HCT116 (cell line): Measurements from ENCODE around the gene UMODL1. TPM values are rescaled to one million over a fixed set of nuclear protein-coding genes. Genes with fewer than 3 reads are reported as not detected.

Experiments used
- ATAC-seq: fragments of 200-7000 bp; cut with Tn5 transposase; 2 replicates; pipeline ENCODE4 v1.9.1; 2020; ENCODE audit warnings: mild to moderate bottlenecking, moderate library complexity
- BruUV-seq: library from RNA; stranded (reverse); fragments of 400-500 nt; replicated peaks from 2 replicates; lab custom pipeline; 2021; lab: Mats Ljungman, UMichigan
- CTCF ChIA-PET: fragments of 300-600 bp; sonication (Branson Sonifier 250); formaldehyde crosslinking; loops from one replicate; lab custom pipeline; 2021; ENCODE audit warnings: antibody characterized with exemption; lab: Charles Lee
- POLR2A ChIA-PET: fragments of 300-600, 350-600 bp; sonication (Branson Sonifier 250); formaldehyde crosslinking; loops from one replicate; lab custom pipeline; 2021; ENCODE audit warnings: antibody characterized with exemption; lab: Charles Lee
- RAD21 ChIA-PET, 2 experiments: fragments of 300-600 bp; sonication (Branson Sonifier 250); formaldehyde crosslinking; loops; one replicate each; lab custom pipeline; 2023; ENCODE audit warnings: low total read pairs in 2 of 2; ENCODE audit not compliant: uncharacterized antibody in 2 of 2, unreplicated experiment in 2 of 2, low non-redundant PET in 1 of 2; lab: Charles Lee
- DNase-seq: peaks from one replicate; pipeline ENCODE4 v3.0.0-alpha.2; 2010; ENCODE audit warnings: low read depth, low spot score
- H2AFZ ChIP-seq: fragments of 200-600 bp; shearing (Covaris generic), sonication (generic); 2 replicates; pipeline ENCODE4 v1.6.1; 2017; ENCODE audit warnings: low read depth, mixed run types, mixed read lengths, antibody characterized with exemption, low read length; ENCODE audit not compliant: poor library complexity, severe bottlenecking
- H3K27ac ChIP-seq: 2 replicates; pipeline ENCODE4 v1.5.1; 2012; ENCODE audit warnings: low read depth, low read length
- H3K27me3 ChIP-seq: fragments of 200-600 bp; sonication (generic); 2 replicates; pipeline ENCODE4 v1.6.1; 2016; ENCODE audit warnings: mixed run types, low read length, mixed read lengths; ENCODE audit not compliant: insufficient read depth
- H3K36me3 ChIP-seq, 2 experiments: fragments of 200-500 bp in 1 of 2; fragments of 200-600 bp in 1 of 2; sonication (Bioruptor generic) in 1 of 2; sonication (generic) in 1 of 2; 2 replicates each; pipeline versions ENCODE4 v1.5.1 to v1.6.1; 2014 to 2016; ENCODE audit warnings: low read length in 2 of 2, inconsistent platforms in 1 of 2, mixed read lengths in 1 of 2, mixed run types in 1 of 2; ENCODE audit not compliant: insufficient read depth in 2 of 2, control insufficient read depth in 1 of 2
- H3K4me1 ChIP-seq, 2 experiments: fragments of 200-600 bp in 1 of 2; sonication (generic) in 1 of 2; 2 replicates each; pipeline versions ENCODE4 v1.5.1 to v1.6.1; 2012 to 2017; ENCODE audit warnings: low read length in 2 of 2, inconsistent platforms in 1 of 2, mild to moderate bottlenecking in 1 of 2, mixed read lengths in 1 of 2, mixed run types in 1 of 2, moderate library complexity in 1 of 2; ENCODE audit not compliant: insufficient read depth in 2 of 2, control insufficient read depth in 1 of 2
- H3K4me2 ChIP-seq: fragments of 200-600 bp; sonication (generic); 2 replicates; pipeline ENCODE4 v1.6.1; 2017; ENCODE audit warnings: mixed run types, low read length, mixed read lengths
- H3K4me3 ChIP-seq, 2 experiments: fragments of 200-600 bp in 1 of 2; sonication (generic) in 1 of 2; replicated peaks in 1 of 2; 2 replicates each; pipeline ENCODE4 v1.5.1; 2011 to 2016; ENCODE audit warnings: low read length in 2 of 2, control low read depth in 1 of 2, low read depth in 1 of 2, mild to moderate bottlenecking in 1 of 2, mixed read lengths in 1 of 2, mixed run types in 1 of 2
- H3K79me2 ChIP-seq: fragments of 200-600 bp; sonication (generic); 2 replicates; pipeline ENCODE4 v1.6.1; 2017; ENCODE audit warnings: mild to moderate bottlenecking, mixed run types, low read length, moderate library complexity, mixed read lengths; ENCODE audit not compliant: insufficient read depth
- H3K9ac ChIP-seq: fragments of 200-600 bp; sonication (generic); 2 replicates; pipeline ENCODE4 v1.6.1; 2016; ENCODE audit warnings: low read length, mixed read lengths
- H3K9me2 ChIP-seq: fragments of 200-600 bp; sonication (generic), shearing (Covaris generic); 2 replicates; pipeline ENCODE4 v1.6.1; 2017; ENCODE audit warnings: mixed run types, mild to moderate bottlenecking, moderate library complexity; ENCODE audit not compliant: insufficient read depth
- H3K9me3 ChIP-seq, 2 experiments: fragments of 200-500 bp in 1 of 2; fragments of 200-600 bp in 1 of 2; sonication (Bioruptor generic) in 1 of 2; sonication (generic) in 1 of 2; 2 replicates each; pipeline ENCODE4 v1.6.1; 2014 to 2017; ENCODE audit warnings: low read length in 2 of 2, mixed read lengths in 2 of 2, inconsistent platforms in 1 of 2, low read depth in 1 of 2, mild to moderate bottlenecking in 1 of 2, mixed run types in 1 of 2, moderate library complexity in 1 of 2; ENCODE audit not compliant: control insufficient read depth in 1 of 2, insufficient read depth in 1 of 2
- H4K20me1 ChIP-seq: fragments of 200-600 bp; sonication (generic), shearing (Covaris generic); 2 replicates; pipeline ENCODE4 v1.6.1; 2017; ENCODE audit warnings: mixed run types, mild to moderate bottlenecking, moderate library complexity; ENCODE audit not compliant: insufficient read depth
- ATF3 ChIP-seq: IDR thresholded peaks from 2 replicates; pipeline ENCODE4 v1.6.1; 2012
- CBX3 ChIP-seq: IDR thresholded peaks from 2 replicates; pipeline ENCODE4 v1.6.1; 2012; ENCODE audit warnings: low read depth
- CEBPB ChIP-seq: IDR thresholded peaks from 2 replicates; pipeline ENCODE4 v1.6.1; 2012; ENCODE audit warnings: low read depth
- CTCF ChIP-seq, 3 experiments: fragments of 200-600 bp in 1 of 3; sonication (generic) in 1 of 3; IDR thresholded peaks in 2 of 3; conservative IDR thresholded peaks in 1 of 3; 2 replicates each; pipeline ENCODE4 v1.5.1; 2012 to 2017; ENCODE audit warnings: low read depth in 2 of 3, low read length in 2 of 3, antibody characterized with exemption in 1 of 3, borderline replicate concordance in 1 of 3, control low read depth in 1 of 3, mild to moderate bottlenecking in 1 of 3, mixed read lengths in 1 of 3, mixed run types in 1 of 3, moderate library complexity in 1 of 3; ENCODE audit not compliant: insufficient read depth in 1 of 3
- ELF1 ChIP-seq: IDR thresholded peaks from 2 replicates; pipeline ENCODE4 v1.6.1; 2012; ENCODE audit warnings: low read depth, borderline replicate concordance
- MAX ChIP-seq: IDR thresholded peaks from 2 replicates; pipeline ENCODE4 v1.6.1; 2012
- POLR2AphosphoS5 ChIP-seq: IDR thresholded peaks from 2 replicates; pipeline ENCODE4 v1.6.1; 2011; ENCODE audit warnings: mild to moderate bottlenecking, low read depth, low read length, moderate library complexity
- SP1 ChIP-seq: IDR thresholded peaks from 2 replicates; pipeline ENCODE4 v1.6.1; 2012; ENCODE audit warnings: low read depth
- SRF ChIP-seq: IDR thresholded peaks from 2 replicates; pipeline ENCODE4 v1.6.1; 2012; ENCODE audit warnings: low read depth
- YY1 ChIP-seq: IDR thresholded peaks from 2 replicates; pipeline ENCODE4 v1.6.1; 2011; ENCODE audit warnings: low read length, low read depth, moderate library complexity, mild to moderate bottlenecking; ENCODE audit not compliant: insufficient replicate concordance; ENCODE audit errors: extremely low read depth
- ZBTB33 ChIP-seq: IDR thresholded peaks from 2 replicates; pipeline ENCODE4 v1.6.1; 2011; ENCODE audit warnings: mild to moderate bottlenecking, low read length, moderate library complexity; ENCODE audit not compliant: insufficient replicate concordance; ENCODE audit errors: extremely low read depth
- ZFX ChIP-seq: fragments of 450-650 bp; IDR thresholded peaks from 2 replicates; pipeline ENCODE4 v1.6.1; 2017
- intact Hi-C: fragments of 100-400 bp; cut with micrococcal nuclease; formaldehyde crosslinking; loops from 2 replicates; pipeline ENCODE4 v1.10.0; 2022
- total RNA-seq: library from RNA; stranded (reverse); gene quantifications from one replicate; pipeline ENCODE4 v1.2.1, GENCODE V29; 2021; ENCODE audit not compliant: unreplicated experiment

The UMODL1 gene
- total RNA-seq, 1 experiment from 2014 or later: not detected

- ChIA-PET POLR2A (no interaction called here), RAD21 (no interaction called here), CTCF (no interaction called here)
- no peak overlapping the region for H3K4me3 ChIP-seq
- no peak for ATAC-seq
- H3K79me2 ChIP-seq: no peaks in the 10 kb centered on the region
- no peaks in the 10 kb centered on the region for H3K36me3 ChIP-seq
- no TSS peak for BruUV-seq
- H2AFZ ChIP-seq: no peak overlapping the region
- no peak for DNase-seq
- peaks cover 8 to 16% of the 10 kb centered on the region in 2 experiments for H3K4me1 ChIP-seq
- H3K4me2 ChIP-seq: no peak overlapping the region
- peaks cover 5% of the 10 kb centered on the region; the same call in 1 of the 2 replicates for H3K27me3 ChIP-seq
- H3K27ac ChIP-seq: no peak overlapping the region
- H4K20me1 ChIP-seq: no peaks in the 10 kb centered on the region
- intact Hi-C loops: no loop called here
- no peaks in the 10 kb centered on the region for H3K9me3 ChIP-seq
- no peaks in the 10 kb centered on the region for H3K9me2 ChIP-seq
- TF ChIP-seq ZFX (no peak), POLR2AphosphoS5 (no peak), CEBPB (no peak), YY1 (no peak), MAX (no peak), CTCF (IDR thresholded peaks at IDR 0.05 in 2 of 3, conservative IDR thresholded peaks at IDR 0.05 in 1 of 3; ENCODE audit: borderline replicate concordance in 1 of 3, insufficient read depth in 1 of 3, low read depth in 2 of 3, low read length in 2 of 3) (no peak), SRF (no peak), ZBTB33 (no peak), ELF1 (no peak), ATF3 (no peak), SP1 (no peak), CBX3 (no peak)
- no peak overlapping the region for H3K9ac ChIP-seq
These were observed 30.1 kb downstream of the UMODL1 start for GRCh38 chr21:42101246-42101645.
